ENCODE data around the gene ZNF622.

ZNF622 gene

GRCh38 chr5:16489322-16489791, 23.8 kb upstream of the ZNF622 start:
- H3K4me3 ChIP-seq (ENCODE audit: low read depth, low read length) = no peak overlapping the region
- TF ChIP-seq CTCF (IDR thresholded peaks at IDR 0.05; ENCODE audit: borderline replicate concordance, insufficient read depth, low read depth, low read length) = peak; percentile 21; the same call in 1 of the 2 replicates

DNA sequence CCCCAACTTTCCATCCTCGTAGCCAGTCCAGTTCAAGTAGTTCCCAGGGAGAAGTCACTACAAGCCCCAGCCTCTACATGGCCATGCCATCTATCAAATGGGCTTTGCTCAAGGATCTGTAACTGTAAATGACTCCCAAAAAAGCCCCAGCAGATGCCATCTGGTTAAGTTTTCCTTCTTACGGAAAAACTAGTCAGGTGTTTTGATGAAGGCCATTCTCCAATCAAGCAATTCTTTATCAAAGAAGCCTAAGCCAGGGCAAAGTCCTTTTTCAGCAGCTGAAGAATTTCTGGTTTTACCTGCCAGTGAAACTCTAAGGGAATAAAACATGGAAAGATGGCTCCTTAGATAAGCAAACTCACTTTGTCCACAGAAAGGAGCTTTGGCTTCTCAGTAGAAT, 21.9 kb upstream of the ZNF622 start:
- TF ChIP-seq CTCF (IDR thresholded peaks at IDR 0.05; ENCODE audit: borderline replicate concordance, insufficient read depth, low read depth, low read length) = no peak

GRCh38 chr5:16486711-16487111, 21.1 kb upstream of the ZNF622 start:
- TF ChIP-seq CTCF (IDR thresholded peaks at IDR 0.05; ENCODE audit: borderline replicate concordance, insufficient read depth, low read depth, low read length) = no peak

More for the DNA sequence above, 21.9 kb upstream of the ZNF622 start:
- no peak overlapping the region for H3K4me3 ChIP-seq (ENCODE audit: low read depth, low read length)

GRCh38 chr5:16485656-16486055, 20.1 kb upstream of the ZNF622 start:
- no peak overlapping the region for H3K4me3 ChIP-seq (ENCODE audit: low read depth, low read length)
- TF ChIP-seq CTCF (IDR thresholded peaks at IDR 0.05; ENCODE audit: borderline replicate concordance, insufficient read depth, low read depth, low read length) = no peak

More at GRCh38 chr5:16486711-16487111, 21.1 kb upstream of the ZNF622 start:
- no peak overlapping the region for H3K4me3 ChIP-seq (ENCODE audit: low read depth, low read length)

DNA sequence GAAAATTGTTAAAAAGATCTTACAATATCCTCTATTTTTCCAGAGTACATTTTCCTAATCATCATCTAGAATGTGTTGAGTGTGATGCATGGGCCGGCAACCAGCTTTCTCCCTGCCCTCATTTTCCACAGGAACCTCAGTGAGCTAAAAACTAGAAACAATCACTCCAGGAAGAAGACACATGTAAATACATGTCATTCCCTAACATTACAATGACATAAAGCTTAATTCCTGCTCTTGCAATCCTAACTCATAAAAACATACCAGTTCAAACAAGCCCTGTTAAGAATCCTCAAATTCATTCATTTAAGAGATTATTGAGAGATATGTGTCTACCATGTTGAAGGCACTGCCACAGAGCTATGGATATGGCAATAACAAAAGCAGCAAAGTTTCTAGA, 18.5 kb upstream of the ZNF622 start:
- H3K4me3 ChIP-seq (ENCODE audit: low read depth, low read length) = no peak overlapping the region
- TF ChIP-seq CTCF (IDR thresholded peaks at IDR 0.05; ENCODE audit: borderline replicate concordance, insufficient read depth, low read depth, low read length) = no peak

GRCh38 chr5:16483361-16483760, 17.8 kb upstream of the ZNF622 start:
- TF ChIP-seq CTCF (IDR thresholded peaks at IDR 0.05; ENCODE audit: borderline replicate concordance, insufficient read depth, low read depth, low read length) = no peak
- no peak overlapping the region for H3K4me3 ChIP-seq (ENCODE audit: low read depth, low read length)

DNA sequence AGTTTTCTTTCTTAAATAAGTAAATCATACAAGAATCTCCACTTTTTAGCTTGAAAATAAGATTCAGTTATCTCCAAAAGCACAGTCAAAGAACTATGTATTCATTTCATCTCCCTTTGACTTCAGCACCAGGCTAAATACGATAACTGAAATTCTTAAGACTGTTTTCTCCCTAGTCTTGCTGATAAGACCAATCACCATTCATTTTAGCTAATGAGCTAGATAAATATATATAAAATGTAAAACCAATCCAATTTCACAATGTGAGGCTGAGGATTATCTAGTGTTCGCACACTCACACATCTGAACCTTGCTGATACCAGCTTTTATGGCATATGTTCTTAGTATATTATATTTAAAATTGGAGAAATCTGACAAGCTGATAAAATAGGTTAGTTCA, 17.3 kb upstream of the ZNF622 start:
- TF ChIP-seq CTCF (IDR thresholded peaks at IDR 0.05; ENCODE audit: borderline replicate concordance, insufficient read depth, low read depth, low read length) = no peak
- no peak overlapping the region for H3K4me3 ChIP-seq (ENCODE audit: low read depth, low read length)
